Stimulated activated CD8-positive, alpha-beta memory T cell treated with anti-CD3 and anti-CD28 coated beads, Interleukin-15, amount 100 ng/mL, for 4 hours (primary cell): ENCODE results near the gene PRSS21.
A peak's percentile ranks its signal among the peaks of the same experiment; 100 is the strongest.

Source experiments
- DNase-seq, 2 donors: peaks; one replicate each; pipeline ENCODE4 v3.0.0-alpha.2; 2020; ENCODE audit warnings: low read depth in 2 of 2

PRSS21 gene, protein sequence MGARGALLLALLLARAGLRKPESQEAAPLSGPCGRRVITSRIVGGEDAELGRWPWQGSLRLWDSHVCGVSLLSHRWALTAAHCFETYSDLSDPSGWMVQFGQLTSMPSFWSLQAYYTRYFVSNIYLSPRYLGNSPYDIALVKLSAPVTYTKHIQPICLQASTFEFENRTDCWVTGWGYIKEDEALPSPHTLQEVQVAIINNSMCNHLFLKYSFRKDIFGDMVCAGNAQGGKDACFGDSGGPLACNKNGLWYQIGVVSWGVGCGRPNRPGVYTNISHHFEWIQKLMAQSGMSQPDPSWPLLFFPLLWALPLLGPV

DNA sequence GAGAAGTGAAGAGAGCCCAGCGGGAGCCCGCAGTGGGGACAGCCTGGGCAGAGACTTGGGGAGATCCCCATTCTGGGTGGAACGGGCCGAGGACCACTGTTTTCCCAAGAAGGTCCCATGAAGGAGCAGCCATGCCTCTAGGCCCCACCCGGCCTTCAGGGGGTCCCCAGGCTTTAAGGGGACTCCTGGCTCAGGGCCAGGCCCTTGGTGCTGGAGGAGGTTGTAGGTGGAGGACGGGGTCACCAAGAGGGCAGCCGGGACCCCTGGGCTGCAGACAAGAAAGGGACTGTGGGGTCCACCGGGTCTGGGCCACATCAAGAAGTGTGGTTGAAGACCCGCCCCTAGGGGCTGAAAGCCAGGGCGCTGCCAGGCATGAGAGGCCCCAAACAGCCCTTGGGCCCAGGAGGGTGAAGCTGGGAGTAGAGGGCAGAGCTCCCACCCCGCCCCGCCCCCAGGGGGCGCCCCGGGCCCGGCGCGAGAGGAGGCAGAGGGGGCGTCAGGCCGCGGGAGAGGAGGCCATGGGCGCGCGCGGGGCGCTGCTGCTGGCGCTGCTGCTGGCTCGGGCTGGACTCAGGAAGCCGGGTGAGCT is at the start of gene PRSS21:
Gene PRSS21 (plus strand): TSS at position 487 of the 589 bp plus-strand sequence. CDS start 32 bp downstream, at position 519.
- DNase-seq, result no peak

DNA sequence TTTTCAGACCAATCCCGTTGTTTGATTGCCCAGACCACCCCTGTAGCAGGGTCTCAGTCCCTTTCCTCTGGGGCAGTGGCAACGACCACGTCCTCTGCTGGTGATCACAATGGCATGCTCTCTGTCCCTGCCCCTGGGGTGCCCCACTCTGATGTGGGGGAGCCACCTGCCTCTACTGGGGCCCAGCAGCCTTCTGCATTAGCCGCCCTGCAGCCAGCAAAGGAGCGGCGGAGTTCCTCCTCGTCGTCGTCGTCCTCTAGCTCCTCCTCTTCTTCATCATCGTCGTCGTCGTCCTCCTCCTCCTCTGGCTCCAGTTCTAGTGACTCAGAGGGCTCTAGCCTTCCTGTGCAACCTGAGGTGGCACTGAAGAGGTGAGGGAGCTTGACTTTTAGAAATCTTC is 49.1 kb upstream of the PRSS21 start:
- no peak for DNase-seq

DNA sequence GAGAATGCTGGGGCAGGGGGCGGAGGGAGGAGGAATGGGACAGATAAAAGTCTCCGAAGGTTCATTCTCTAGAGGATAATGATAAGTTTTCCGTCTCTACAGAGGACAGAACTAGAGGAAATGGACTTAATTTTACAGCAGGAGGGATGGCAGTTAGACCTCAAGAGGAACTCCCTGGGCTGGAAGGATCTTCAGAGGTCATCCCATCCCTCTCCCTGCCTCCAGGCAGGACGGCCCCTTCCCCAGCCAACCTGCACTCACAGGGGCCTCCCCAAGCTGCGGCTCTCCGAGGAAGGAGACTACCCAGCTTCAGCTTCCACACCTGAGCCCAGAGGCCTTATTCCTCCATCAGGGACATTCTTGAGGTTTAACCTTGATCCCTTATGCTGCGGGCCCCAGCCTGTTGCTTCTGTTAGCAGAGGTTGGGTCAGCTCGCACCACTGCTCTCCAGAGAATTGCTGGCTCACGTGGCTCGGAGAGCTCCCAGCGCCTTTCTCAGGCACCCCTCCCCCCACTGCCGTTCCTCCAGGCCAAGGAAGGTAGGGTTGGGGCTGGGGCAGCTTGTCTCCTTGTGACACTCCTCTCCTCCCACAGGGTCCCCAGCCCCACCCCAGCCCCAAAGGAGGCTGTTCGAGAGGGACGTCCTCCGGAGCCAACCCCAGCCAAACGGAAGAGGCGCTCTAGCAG is 48.5 kb upstream of the PRSS21 start:
- DNase-seq, result no peak

DNA sequence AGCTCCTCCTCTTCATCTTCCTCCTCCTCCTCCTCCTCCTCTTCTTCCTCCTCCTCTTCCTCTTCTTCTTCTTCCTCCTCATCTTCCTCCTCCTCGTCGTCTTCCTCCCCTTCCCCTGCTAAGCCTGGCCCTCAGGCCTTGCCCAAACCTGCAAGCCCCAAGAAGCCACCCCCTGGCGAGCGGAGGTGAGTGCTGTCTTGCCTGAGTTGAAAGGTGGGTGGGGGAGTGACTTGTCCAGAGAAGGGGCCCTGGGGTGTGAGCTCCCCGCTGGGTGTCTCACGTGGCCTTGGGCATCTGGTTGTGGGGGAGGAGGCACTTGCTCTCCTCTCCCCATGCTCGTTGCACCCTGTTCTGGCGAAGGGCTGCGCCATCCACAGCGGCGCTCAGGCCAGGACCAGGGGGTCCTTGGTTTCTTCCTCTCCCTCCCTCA is 47.9 kb upstream of the PRSS21 start:
- DNase-seq, result no peak

DNA sequence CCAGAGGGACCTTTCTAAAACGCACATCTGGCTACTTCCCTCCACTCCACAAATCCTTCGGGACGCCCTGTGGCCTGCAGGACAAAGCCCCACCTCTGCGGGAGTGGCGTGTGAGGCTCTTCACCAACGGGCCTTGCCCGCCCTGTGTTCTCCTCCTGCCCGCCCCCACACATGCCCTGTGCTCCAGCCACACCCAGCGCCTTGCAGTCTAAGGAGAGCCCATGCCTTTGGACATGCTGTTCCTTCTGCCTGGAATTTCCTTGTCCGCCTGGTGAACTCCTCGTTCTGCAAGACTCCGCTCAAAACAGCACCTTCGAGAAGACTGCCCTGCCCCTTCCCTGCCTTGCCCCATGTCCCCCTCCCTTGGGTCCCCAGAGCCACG is 47.4 kb upstream of the PRSS21 start:
- DNase-seq, result no peak

DNA sequence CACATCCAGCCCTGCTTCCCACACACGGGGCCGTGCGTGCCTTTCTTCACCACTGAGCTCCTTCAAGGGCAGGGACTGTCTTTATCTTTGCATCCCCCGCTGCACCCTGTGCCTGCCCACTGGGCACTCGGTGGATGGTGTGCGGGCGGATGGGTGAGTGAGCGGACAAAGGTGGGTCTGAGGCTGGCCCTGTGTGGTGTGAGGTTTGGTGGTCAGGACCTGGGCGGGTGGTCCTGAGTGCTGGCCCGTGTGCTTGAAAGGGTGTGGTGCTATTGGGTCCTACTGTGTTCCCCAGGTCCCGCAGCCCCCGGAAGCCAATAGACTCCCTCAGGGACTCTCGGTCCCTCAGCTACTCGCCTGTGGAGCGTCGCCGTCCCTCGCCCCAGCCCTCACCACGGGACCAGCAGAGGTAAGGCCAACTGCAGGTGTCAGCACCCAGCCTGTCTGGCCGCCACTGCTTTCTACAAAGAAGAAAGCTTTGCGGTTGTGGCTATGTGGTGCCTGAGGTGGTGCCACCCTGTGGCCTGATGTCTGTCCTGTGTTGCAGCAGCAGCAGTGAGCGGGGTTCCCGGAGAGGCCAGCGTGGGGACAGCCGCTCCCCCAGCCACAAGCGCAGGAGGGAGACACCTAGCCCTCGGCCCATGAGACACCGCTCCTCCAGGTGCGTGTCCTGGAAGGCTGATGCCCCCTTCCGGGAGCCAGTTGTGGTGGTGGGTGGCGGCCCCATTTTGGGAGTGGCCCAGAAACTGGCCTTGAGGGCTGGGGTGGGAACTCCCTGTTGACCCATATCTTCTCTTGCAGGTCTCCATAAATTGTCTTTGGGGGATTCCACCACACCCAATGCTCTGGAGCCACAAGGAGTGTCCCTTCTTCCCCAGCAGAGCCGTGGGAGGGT is 46.7 kb upstream of the PRSS21 start:
- no peak for DNase-seq

DNA sequence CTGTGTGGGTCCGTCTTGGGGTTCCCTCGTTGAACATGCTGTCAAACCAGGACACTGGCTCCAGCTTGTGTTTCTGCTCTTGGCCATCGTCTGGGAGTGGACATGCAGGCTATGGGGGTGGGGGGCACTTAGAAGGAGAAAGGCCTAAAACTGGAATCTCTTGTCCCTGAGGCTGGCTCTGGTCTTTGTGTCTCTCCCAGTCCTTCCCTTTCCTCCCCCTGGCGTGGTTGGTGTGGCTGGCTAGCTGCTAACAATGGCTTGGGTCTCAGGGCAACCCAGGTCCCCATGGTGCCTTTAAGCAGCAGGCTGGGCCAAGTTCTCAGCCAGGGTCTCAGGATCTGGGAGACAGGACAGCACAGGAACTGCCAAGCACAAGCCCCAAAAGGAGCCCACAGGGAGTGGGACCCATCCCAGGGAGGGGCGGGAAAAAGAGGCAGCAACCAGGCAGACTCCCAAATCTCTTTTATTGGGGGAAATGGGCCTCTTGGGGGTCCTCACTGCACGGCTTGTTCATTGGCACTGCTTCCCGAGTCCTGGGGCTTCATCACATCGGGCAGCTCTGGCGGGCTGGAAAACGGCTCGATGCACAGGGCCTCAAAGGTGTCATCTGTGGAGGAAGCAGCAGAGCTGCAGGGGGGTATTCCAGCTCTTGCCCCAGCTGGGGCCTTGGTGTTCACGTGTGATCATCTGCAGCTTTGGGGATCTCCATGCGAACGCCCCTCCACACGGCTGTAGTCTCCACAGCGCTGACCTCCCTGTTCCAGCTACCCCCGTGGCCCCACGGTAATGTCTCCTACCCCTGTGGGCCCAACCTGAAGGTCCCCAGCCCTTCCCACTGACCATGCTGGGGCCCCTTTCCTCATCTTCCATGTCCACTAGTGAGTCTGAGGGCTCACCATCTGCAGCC is 45.3 kb upstream of the PRSS21 start:
- no peak for DNase-seq

DNA sequence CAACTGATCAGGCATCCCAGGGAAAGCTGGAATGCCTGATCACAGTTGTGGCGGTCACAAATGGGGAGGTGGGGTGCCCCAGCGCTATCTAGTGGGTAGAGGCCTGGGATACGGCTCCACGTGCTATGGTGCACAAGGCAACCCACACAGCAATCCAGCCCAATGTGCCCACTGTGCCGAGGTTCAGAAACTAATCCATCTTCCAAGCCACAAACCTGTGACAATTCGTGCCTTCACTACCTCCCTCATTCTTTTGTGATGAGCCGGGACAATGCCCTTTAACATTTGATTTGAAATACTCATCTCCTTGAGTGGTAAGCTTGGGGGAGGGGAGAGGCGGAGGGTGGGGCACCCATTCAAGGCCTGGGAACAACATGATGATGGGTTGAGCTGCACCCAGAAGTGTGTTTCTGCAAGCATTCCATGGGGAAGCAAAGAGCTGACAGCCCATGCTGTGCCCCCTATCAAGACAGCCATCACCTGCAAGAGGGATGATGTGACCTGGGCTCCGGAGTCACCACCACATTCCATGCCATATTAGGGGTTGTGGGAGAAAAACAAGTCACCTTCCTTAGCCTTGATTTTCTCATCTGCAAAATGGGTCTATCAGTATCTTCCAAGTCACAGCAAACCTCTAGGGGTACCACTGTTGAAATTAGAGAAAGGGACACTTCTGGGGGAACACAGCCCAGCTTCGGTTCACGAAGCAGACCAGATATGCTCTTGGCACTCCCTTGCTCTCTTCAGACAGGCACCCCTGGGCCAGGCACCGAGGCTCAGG is 43.7 kb upstream of the PRSS21 start:
- no peak for DNase-seq

DNA sequence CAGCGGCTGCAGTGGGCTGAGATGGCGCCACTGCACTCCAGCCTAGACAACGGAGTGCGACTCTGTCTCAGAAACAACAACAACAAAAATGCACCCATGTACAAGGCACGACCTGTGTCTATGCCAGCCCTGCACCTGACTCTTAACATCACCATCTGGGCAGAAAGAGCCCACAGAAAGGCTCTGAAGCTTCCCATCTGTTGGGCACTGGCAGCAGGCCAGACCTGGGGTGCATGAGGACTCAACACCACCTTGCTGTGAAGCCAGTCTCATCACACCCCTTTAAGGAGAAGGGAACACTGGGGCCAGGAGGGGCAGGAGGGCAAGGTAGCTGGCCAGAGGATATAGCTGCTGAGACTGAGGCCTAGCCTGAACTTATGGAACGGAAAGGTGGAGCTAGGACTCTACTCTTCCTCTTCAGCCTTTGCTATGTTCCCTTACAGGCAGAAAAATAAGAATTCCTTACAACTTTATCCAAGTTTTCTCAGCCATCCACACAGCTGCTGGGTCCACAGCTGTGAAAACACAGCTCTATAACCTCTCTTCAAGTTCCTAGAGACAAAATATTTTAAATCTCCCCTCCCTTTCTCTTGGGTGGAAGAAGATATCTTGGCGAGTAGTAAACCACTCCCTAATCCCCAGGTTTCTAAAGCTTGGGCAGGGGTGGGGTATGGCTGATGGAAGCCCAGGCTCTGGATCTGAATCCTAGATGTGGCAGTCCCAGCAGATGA is 42.7 kb upstream of the PRSS21 start:
- no peak for DNase-seq

DNA sequence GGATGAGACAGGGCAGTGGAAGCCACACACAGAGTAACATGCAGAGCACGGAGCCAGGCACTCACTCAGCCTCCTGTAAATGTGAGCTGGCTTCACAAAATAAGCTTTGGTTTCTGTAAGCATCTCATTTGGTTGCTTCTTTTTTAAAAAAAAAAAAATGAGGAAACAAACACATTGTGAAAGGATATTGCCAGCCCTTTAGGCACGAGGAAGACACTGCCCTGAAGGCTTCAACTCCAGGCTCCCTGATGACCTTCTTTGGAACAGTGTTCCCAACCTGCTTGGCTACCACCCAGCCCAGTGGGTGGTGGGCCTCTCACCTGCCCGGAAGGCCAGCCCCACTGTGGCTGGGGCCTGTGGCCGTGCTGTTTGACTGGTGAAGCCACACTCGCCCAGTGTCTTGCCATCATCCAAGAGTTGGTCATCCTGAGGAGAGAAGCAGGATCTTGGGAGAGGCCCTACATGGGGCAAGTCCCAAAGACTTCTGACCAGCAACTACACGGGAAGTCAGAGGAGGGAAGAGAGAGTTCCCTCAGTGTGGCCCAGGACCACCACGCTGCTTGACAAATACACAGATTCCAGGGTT is 41.8 kb upstream of the PRSS21 start:
- DNase-seq, result no peak

DNA sequence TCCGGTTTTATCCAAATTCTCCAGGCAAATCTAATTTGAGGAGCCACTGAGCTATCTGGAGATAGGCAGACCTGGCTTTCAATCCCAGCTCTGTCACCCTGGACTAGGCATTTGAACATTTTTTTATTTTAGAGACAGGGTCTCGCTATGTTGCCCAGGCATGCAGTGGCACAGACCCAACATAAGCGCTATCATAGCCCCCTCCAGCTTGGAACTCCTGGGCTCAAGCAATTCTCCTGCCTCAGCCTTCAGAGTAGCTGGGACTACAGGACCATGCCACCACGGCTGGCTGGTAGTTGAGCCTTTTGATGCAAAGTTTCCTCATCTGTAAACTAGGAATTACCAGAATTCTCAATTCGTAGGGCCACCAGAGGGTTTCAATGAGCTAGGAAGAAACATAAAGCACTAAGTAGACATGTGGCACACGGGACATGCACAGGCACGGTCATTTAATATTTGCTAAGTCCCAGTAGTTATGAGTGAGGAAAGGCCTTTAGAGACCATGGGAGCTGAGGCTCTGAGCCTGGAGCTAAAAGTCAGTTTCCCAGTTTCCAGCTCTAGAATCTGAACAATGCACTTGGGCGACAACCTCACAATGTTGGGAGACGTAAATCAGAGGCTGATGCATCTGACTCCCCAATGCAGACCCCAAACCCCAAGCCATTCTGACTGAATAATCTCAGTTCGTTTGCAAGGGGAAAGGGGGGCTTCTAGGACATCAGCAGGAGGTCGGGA is 41.1 kb upstream of the PRSS21 start:
- no peak for DNase-seq

DNA sequence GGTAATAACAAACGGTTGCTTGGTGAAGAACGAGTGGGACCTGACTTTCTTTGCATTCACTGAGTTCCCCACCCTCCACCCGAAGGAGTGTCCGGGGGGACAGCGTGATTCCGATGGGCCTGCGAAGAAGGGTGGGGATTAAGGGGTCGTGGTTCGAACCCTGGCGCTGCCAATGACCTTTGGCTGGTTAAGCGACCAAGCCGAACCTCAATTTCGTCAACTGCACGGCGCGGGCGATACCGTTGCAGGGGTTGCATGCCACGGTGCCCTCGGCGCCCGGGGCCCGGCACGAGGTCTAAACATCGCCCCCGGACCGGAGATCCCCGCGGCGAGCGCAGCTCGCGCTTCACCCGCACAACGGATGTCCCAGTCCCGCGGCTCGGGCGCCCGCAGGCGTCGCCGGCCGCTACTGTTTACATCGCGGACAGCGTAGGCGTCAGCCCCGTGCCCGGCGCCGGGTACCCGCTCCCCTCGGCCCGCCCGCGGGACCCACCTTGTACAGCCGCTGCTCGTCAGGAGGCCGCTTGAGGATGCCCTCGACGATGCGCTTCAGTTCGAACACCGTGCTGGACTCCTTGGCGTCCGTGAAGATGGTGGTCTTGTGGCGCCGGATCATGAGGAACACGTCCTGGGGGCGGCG is 40.4 kb upstream of the PRSS21 start:
- no peak for DNase-seq

DNA sequence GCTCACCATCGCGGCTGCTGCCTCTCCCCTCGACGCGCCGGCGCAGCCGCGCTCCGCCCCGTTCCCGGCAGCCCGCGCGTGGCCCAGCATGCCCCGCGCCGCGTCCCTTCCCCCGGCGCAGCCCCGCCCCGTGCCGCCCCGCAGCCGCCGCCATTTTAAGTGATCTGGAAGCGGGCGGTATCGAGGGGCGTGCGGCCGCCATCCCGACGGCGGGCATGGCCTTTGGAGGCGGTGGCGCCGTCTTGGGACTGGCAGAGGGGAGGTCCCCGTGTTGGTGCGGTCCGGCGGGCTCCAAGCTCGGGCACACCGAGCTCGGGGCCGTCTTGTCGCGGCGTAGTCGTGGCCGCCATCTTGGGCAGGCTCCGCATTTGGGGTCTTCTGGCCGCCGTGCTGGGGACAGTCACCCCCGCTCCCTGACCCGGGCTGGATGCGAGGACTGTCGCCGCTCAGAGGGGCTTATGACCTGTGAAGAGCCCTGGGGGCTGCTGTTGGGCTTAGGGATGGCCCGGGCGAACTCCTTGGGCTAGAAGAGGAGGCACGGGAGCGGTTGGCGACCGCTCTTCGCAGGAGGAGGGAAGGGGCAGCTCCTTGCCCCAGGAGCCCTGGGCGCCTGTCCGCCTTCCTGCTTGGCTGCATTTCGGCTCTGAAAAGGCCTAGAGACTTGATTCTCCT is 39.7 kb upstream of the PRSS21 start, which contains the start of gene ELOB:
Gene ELOB (minus strand): TSS at position 50 of the 672 bp plus-strand sequence. CDS start 41 bp downstream, at position 9.
- DNase-seq, result peak; percentile 75 to 85

DNA sequence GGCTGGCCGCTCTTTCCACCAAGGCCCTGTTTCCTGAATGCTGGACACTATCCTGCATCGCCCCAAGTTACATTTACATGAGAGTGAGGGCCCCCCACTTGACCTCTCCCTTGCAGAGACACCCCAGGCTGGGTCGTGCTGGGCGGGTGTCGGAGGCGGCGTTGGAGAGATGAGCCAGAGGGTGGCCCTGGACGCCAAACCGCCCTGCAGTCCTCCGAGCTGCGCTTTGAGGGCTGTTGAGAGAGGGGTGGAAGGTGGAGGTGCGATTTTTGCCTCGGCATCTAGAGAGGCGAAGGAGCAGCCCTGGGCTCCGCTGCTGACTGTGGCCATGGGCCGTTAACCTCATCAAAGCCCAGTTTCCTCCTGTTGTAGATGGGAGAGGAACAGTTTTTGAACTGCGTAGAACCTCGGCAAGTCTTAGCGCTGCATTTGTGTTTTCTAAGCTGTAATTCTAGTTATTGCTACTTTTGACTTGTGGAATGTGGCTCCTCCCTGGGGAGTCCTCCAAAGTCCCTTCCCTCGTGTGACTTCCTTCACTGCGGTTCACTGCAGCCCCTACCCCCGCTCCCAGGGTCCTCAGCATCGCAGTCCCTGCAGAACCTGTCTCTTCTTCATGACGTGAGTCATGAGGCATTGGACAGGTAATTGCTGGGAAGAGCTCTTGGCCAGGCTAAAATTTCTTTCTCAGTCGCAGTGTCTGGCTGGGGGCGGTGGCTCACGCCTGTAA is 39.0 kb upstream of the PRSS21 start:
- DNase-seq, result no peak

DNA sequence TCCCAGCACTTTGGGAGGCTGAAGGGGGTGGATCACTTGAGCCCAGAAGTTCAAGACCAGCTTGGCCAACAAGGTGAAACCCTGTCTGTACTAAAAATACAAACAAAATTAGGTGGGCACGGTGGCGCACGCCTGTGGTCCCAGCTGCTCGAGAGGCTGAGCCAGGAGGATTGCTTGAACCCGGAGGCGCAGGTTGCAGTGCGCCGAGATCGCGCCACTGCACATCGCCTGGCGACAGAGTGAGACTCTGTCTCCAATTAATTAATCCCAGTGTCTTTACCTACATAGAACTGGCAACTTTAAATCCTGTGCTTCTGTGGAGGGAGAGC is 38.4 kb upstream of the PRSS21 start:
- DNase-seq, result no peak

DNA sequence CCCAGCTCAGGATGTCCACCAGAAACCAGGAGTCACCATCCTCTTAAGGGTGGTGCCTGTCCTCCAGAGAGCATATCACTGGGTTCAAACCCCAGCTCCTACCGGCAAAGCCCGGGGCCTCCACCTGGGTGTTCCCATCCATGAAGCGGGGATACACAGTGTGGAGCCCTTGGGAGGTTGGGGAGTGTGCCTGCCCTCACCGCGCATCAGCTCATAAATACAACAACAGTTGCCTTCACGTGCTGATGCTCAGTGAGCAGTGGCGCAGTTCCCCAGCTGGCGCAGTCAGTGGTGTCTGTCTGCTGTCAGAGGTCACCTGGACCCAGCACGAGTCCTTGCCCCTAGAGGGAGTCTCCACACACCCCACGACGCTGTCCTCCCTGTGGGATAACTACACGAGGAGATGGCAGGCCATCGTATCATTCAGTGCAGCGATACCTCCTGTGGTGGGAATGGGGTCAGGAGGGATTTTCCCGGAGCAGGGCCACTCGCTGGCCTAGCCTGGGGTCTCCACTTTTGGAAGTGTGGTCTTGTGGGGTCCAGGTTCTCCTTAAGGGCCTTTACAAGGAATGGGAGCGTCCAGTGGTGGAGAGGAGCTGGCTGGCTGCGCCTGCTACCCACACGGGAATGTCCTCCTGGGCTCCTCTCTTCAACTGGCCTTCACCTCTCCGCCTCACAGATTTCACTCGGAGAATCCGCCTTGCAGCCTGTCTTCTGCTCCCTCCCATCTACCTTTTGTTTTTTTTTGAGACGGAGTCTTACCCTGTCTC is 37.7 kb upstream of the PRSS21 start:
- DNase-seq, result no peak
